Measurements from ENCODE around the gene ZNF583.

GRCh38 chr19:56403261-56403660, 871 bp upstream of the ZNF583 start:
- TF ChIP-seq GTF2F1 (IDR thresholded peaks at IDR 0.05; ENCODE audit: borderline replicate concordance, low read depth, low read length) (no peak), CHD1 (IDR thresholded peaks at IDR 0.05; ENCODE audit: low read depth, low read length) (no peak), TCF12 (IDR thresholded peaks at IDR 0.05; ENCODE audit: low read depth, low read length) (no peak), POLR2A (IDR thresholded peaks at IDR 0.05; ENCODE audit: control extremely low read depth in 1 of 2, low read depth in 2 of 2, low read length in 2 of 2) (no peak), MAX (IDR thresholded peaks at IDR 0.05) (no peak), RFX5 (IDR thresholded peaks at IDR 0.05; ENCODE audit: borderline replicate concordance, low read depth, low read length) (no peak)

Measured in H1 (cell line).